ENCODE data around the gene GIN1. TPM values are rescaled to one million over a fixed set of nuclear protein-coding genes. Genes with fewer than 3 reads are reported as not detected.
"Not testable (repeated sequence)": the region's sequence is repeated elsewhere in the genome, so short reads cannot be mapped to it uniquely, and the experiment has no call there.

Gene GIN1
- total RNA-seq, 4 donors from 2014 or later: 4.4 to 10.4 (median 7.2) TPM

DNA sequence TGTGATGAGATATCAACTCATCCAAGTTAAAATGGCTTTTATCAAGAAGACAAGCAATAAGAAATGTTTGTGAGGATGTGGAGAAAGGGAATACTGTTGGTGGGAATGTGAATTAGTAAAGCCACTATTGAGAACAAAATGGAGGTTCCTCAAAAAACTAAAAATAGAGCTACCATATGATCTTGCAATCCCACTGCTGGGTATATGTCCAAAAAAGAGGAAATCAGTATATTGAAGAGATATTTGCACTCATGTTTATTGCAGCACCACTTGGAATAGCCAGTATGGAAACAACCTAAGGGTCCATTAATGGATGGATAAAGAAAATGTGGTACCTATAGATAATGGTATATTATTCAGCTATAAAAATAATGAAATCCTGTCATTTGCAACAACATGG, 25.3 kb upstream of the GIN1 start:
- Histone ChIP-seq H3K4me1 (no peaks in the 10 kb centered on the region), H3K27me3 (no peaks in the 10 kb centered on the region), H3K36me3 (peaks cover 0 to 30% (median 17%) of the 10 kb centered on the region in 4 donors), H3K4me3 (no peak overlapping the region), H3K9me3 (no peaks in the 10 kb centered on the region), H3K27ac (replicated peaks in 1 of 4) (no peak overlapping the region)
- intact Hi-C loops (cut with DNase I): loop anchor here (10.0 kb wide), 1 partner anchor 560 kb away; no protein-coding TSS in a partner anchor
- no peak for DNase-seq (ENCODE audit: extremely low spot score)
- TF ChIP-seq POLR2A (IDR thresholded peaks at IDR 0.05; ENCODE audit: low read depth) (no peak), POLR2AphosphoS5 (IDR thresholded peaks at IDR 0.05) (no peak), EP300 (IDR thresholded peaks at IDR 0.05) (no peak)
- TF ChIP-seq, protein P1, sequence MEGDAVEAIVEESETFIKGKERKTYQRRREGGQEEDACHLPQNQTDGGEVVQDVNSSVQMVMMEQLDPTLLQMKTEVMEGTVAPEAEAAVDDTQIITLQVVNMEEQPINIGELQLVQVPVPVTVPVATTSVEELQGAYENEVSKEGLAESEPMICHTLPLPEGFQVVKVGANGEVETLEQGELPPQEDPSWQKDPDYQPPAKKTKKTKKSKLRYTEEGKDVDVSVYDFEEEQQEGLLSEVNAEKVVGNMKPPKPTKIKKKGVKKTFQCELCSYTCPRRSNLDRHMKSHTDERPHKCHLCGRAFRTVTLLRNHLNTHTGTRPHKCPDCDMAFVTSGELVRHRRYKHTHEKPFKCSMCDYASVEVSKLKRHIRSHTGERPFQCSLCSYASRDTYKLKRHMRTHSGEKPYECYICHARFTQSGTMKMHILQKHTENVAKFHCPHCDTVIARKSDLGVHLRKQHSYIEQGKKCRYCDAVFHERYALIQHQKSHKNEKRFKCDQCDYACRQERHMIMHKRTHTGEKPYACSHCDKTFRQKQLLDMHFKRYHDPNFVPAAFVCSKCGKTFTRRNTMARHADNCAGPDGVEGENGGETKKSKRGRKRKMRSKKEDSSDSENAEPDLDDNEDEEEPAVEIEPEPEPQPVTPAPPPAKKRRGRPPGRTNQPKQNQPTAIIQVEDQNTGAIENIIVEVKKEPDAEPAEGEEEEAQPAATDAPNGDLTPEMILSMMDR (IDR thresholded peaks at IDR 0.05): no peak

DNA sequence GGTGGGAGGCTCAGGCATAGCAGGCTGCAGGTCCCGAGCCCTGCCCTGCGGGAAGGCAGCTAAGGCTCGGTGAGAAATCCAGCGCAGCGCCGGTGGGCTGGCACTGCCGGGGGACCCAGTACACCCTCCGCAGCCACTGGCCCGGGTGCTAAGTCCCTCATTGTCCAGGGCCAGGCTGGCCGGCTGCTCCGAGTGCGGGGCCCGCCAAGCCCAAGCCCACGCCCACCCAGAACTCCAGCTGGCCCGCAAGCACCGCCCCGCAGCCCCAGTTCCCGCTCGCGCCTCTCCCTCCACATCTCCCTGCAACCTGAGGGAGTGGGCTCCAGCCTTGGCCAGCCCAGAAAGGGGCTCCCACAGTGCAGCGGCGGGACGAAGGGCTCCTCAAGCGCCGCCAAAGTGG, 22.2 kb upstream of the GIN1 start:
- H3K4me3 ChIP-seq; H3K9me3 ChIP-seq; H3K4me1 ChIP-seq; H3K27ac ChIP-seq (replicated peaks in 1 of 4); DNase-seq (ENCODE audit: extremely low spot score); H3K27me3 ChIP-seq: not testable (repeated sequence)
- intact Hi-C loops (cut with DNase I): loop anchor here (10.0 kb wide), 1 partner anchor 557 kb away; no protein-coding TSS in a partner anchor
- no CpG with 5 or more reads among the region's 25 CpGs for WGBS
- H3K36me3 ChIP-seq: peaks cover 0 to 34% (median 23%) of the 10 kb centered on the region in 4 donors

DNA sequence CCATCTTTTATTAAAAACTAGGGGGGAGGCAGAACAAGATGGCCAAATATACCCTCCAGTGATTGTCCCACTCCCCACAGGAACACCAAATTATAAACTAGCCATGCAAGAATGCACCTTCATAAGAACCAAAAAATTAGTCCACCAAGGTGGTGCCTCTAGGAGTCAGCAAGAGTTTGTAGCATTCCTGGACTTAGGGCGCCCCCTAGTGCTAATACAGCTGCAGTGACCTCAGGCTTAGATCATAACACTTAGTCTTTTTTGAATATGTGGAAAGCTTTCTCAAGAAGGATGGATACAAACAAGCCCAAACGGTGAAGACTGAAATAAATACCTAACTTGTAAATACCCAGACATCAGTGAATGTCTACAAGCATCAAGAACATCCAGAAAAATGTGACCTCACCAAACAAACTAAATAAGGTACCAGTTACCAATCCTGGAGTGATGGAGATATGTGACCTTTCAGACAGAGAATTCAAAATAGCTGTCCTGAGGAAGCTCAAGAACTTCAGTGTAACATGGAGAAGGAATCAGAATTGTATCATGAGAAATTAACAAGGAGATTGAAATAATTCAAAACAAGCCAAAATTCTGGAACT, 19.4 kb upstream of the GIN1 start:
- Histone ChIP-seq H3K9me3 (no peaks in the 10 kb centered on the region), H3K27ac (replicated peaks in 1 of 4) (no peak overlapping the region), H3K27me3 (no peaks in the 10 kb centered on the region), H3K4me3 (no peak overlapping the region), H3K4me1 (no peaks in the 10 kb centered on the region), H3K36me3 (peaks cover 0 to 54% (median 42%) of the 10 kb centered on the region in 4 donors)
- TF ChIP-seq, protein P1 (IDR thresholded peaks at IDR 0.05): peak; percentile 73 to 97 (median 81)
- TF ChIP-seq POLR2AphosphoS5 (IDR thresholded peaks at IDR 0.05): no peak
- DNase-seq (ENCODE audit: extremely low spot score): peak; percentile 92
- intact Hi-C loops (cut with DNase I): no loop called here
- WGBS: 0% methylated on average over 2 of the region's 2 CpGs

DNA sequence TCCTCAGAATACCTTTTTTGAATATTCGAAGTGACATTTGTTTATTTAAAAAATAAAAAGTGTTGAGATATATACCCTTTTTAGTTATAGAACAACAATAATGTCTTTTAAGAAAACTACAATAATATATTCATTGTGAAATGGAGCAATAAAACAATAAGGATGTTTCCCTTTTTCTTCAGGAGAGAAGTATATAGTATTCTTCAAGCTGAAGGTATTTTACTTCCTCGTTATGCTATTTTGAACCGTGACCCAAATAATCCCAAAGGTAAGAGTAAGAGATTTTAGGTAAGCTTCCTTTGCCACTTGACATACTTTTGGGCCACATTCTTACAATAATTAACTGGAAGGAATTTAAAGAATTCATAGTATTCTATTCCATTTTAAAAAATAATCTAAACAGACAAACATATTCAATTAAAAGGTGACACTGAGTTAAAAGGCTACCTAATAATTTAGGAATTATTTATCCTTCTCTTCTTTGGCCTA, 18.3 kb upstream of the GIN1 start:
- Histone ChIP-seq H3K27me3 (no peaks in the 10 kb centered on the region), H3K4me1 (no peaks in the 10 kb centered on the region), H3K9me3 (no peaks in the 10 kb centered on the region), H3K4me3 (no peak overlapping the region), H3K27ac (replicated peaks in 1 of 4) (no peak overlapping the region), H3K36me3 (peaks cover 0 to 54% (median 42%) of the 10 kb centered on the region in 4 donors)
- intact Hi-C loops (cut with DNase I): no loop called here
- WGBS: 92% methylated on average over 3 of the region's 3 CpGs
- DNase-seq (ENCODE audit: extremely low spot score): no peak
- TF ChIP-seq POLR2AphosphoS5 (IDR thresholded peaks at IDR 0.05): no peak
- no peak for TF ChIP-seq POLR2A (IDR thresholded peaks at IDR 0.05; ENCODE audit: low read depth)

DNA sequence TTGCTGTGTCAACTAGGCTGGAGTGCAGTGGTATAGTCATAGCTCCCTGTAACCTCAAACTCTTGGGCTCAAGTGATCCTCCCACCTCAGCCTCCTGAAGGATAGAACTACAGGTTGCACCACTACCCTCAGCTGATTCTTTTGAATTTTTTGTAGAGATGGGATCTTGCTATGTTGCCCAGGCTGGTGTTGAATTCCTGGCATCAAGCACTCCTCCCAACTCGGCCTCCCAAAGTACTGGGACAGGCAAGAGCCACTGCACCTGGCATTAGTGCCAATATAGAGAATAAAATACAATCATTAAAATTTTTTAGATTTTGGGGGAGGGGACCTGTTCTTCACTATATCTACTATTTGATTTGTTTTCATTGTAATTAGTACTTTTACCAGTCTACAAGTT, 15.5 kb upstream of the GIN1 start:
- DNase-seq (ENCODE audit: extremely low spot score): no peak
- intact Hi-C loops (cut with DNase I): no loop called here
- Histone ChIP-seq H3K4me3 (no peak overlapping the region), H3K27ac (replicated peaks in 1 of 4) (no peak overlapping the region), H3K27me3 (no peaks in the 10 kb centered on the region), H3K9me3 (no peaks in the 10 kb centered on the region), H3K4me1 (no peaks in the 10 kb centered on the region), H3K36me3 (peaks cover 0 to 37% (median 33%) of the 10 kb centered on the region in 4 donors)
- 94% methylated on average over 1 of the region's 1 CpG for WGBS
- TF ChIP-seq POLR2A (IDR thresholded peaks at IDR 0.05; ENCODE audit: low read depth) (no peak), POLR2AphosphoS5 (IDR thresholded peaks at IDR 0.05) (no peak), EP300 (IDR thresholded peaks at IDR 0.05) (no peak)
- TF ChIP-seq, protein P1 (IDR thresholded peaks at IDR 0.05): no peak

DNA sequence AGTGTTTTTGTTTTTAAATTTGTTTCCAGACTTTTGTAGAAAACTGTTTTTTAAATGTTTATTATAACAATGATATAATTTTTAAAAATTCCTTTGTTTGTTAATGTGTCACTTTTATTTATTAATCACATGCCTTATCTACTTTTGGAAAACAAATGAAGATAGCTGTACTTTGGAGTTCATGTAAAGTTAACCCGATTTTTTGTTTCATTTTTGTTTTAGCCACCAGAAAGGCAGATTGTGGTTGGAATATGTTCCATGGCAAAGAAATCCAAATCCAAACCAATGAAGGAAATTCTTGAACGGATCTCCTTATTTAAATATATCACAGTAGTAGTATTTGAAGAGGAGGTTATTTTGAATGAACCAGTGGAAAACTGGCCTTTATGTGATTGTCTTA, 13.3 kb upstream of the GIN1 start:
- intact Hi-C loops (cut with DNase I): no loop called here
- WGBS: 55% methylated on average over 2 of the region's 2 CpGs
- H3K36me3 ChIP-seq: peaks cover 0 to 24% (median 21%) of the 10 kb centered on the region in 4 donors
- no peak for DNase-seq (ENCODE audit: extremely low spot score)
- H3K4me1 ChIP-seq: no peaks in the 10 kb centered on the region
- H3K4me3 ChIP-seq: no peak overlapping the region
- H3K9me3 ChIP-seq: no peaks in the 10 kb centered on the region
- H3K27me3 ChIP-seq: no peaks in the 10 kb centered on the region
- no peak for TF ChIP-seq POLR2AphosphoS5 (IDR thresholded peaks at IDR 0.05)
- H3K27ac ChIP-seq (replicated peaks in 1 of 4): no peak overlapping the region
